SK-N-SH treated with all-trans-retinoic acid at 6 μM for 48 hours (cell line): ENCODE data around the gene IP6K3.
A peak's percentile ranks its signal among the peaks of the same experiment; 100 is the strongest.

Experiments
- ATAC-seq: fragments of 200-7000 bp; cut with Tn5 transposase; 3 replicates; pipeline ENCODE4 v1.9.1; 2020; ENCODE audit warnings: mild to moderate bottlenecking, moderate library complexity
- BACH2 ChIP-seq: fragments of 250-450 bp; sonication (Bioruptor Pico); IDR thresholded peaks from 2 replicates; pipeline ENCODE4 v1.9.0; 2021; ENCODE audit warnings: mild to moderate bottlenecking, borderline replicate concordance
- CREB5 ChIP-seq: fragments of 250-450 bp; sonication (Bioruptor Pico); IDR thresholded peaks from 2 replicates; pipeline ENCODE4 v1.5.1; 2020; ENCODE audit warnings: low read depth, mild to moderate bottlenecking, moderate library complexity
- CSRNP3 ChIP-seq: fragments of 250-450 bp; sonication (Bioruptor Pico); IDR thresholded peaks from 2 replicates; pipeline ENCODE4 v1.5.1; 2021; ENCODE audit warnings: mild to moderate bottlenecking, moderate library complexity
- ISL1 ChIP-seq: fragments of 250-450 bp; sonication (Bioruptor Pico); IDR thresholded peaks from 2 replicates; pipeline ENCODE4 v2.1.2; 2022; ENCODE audit warnings: mild to moderate bottlenecking, moderate library complexity
- OSR1 ChIP-seq: fragments of 250-450 bp; sonication (Bioruptor Pico); IDR thresholded peaks from 2 replicates; pipeline ENCODE4 v1.8.0; 2022; ENCODE audit warnings: moderate library complexity, mild to moderate bottlenecking, inconsistent platforms
- POU6F1 ChIP-seq: fragments of 250-450 bp; sonication (Bioruptor Pico); IDR thresholded peaks from 2 replicates; pipeline ENCODE4 v1.8.0; 2021; ENCODE audit warnings: low read depth, mild to moderate bottlenecking, moderate library complexity, borderline replicate concordance
- PPARA ChIP-seq: fragments of 250-450 bp; sonication (Bioruptor Pico); IDR thresholded peaks from 2 replicates; pipeline ENCODE4 v1.5.0; 2020; ENCODE audit warnings: mild to moderate bottlenecking, borderline replicate concordance
- RARB ChIP-seq: fragments of 250-450 bp; sonication (Bioruptor Pico); IDR thresholded peaks from 2 replicates; pipeline ENCODE4 v1.8.0; 2021; ENCODE audit warnings: mild to moderate bottlenecking, moderate library complexity
- SNAI2 ChIP-seq: fragments of 250-450 bp; sonication (Bioruptor Pico); IDR thresholded peaks from 2 replicates; pipeline ENCODE4 v1.5.0; 2020; ENCODE audit warnings: mild to moderate bottlenecking, moderate library complexity
- TCF4 ChIP-seq: fragments of 250-450 bp; sonication (Bioruptor Pico); IDR thresholded peaks from 2 replicates; pipeline ENCODE4 v1.8.0; 2021; ENCODE audit warnings: mild to moderate bottlenecking, moderate library complexity, borderline replicate concordance
- TOX ChIP-seq: fragments of 250-450 bp; sonication (Bioruptor Pico); IDR thresholded peaks from 2 replicates; pipeline ENCODE4 v1.8.0; 2021; ENCODE audit warnings: mild to moderate bottlenecking, moderate library complexity, borderline replicate concordance
- TSHZ2 ChIP-seq: fragments of 250-450 bp; sonication (Bioruptor Pico); IDR thresholded peaks from 2 replicates; pipeline ENCODE4 v1.5.0; 2020; ENCODE audit warnings: mild to moderate bottlenecking, moderate library complexity
- ZFP3 ChIP-seq: fragments of 250-450 bp; sonication (Bioruptor Pico); IDR thresholded peaks from 2 replicates; pipeline ENCODE4 v1.5.0; 2020; ENCODE audit warnings: mild to moderate bottlenecking, moderate library complexity
- ZFP30 ChIP-seq: fragments of 450-650 bp; formaldehyde crosslinking; IDR thresholded peaks from 2 replicates; pipeline ENCODE4 v1.5.0; 2022; ENCODE audit warnings: mild to moderate bottlenecking, moderate library complexity
- ZNF565 ChIP-seq: fragments of 450-650 bp; formaldehyde crosslinking; conservative IDR thresholded peaks from 2 replicates; pipeline ENCODE4 v1.5.0; 2020; ENCODE audit warnings: low read depth, mild to moderate bottlenecking, moderate library complexity
- ZNF70 ChIP-seq: fragments of 450-650 bp; formaldehyde crosslinking; IDR thresholded peaks from 2 replicates; pipeline ENCODE4 v1.5.0; 2020; ENCODE audit warnings: mild to moderate bottlenecking, moderate library complexity

Gene IP6K3

GRCh38 chr6:33764036-33764435, 17.3 kb upstream of the IP6K3 start:
- ATAC-seq = no peak
- no peak for TF ChIP-seq CREB5 (CRISPR knock-in tag)
- peak; percentile 82; the same call in 1 of the 2 replicates for TF ChIP-seq ZNF70 (CRISPR knock-in tag)

GRCh38 chr6:33763483-33763882, 16.8 kb upstream of the IP6K3 start:
- ATAC-seq = no peak
- TF ChIP-seq ZNF70 (CRISPR knock-in tag) (no peak), BACH2 (CRISPR knock-in tag) (no peak), CREB5 (CRISPR knock-in tag) (no peak), TCF4 (CRISPR knock-in tag) (no peak), ZFP3 (no peak), CSRNP3 (CRISPR knock-in tag) (no peak), POU6F1 (no peak)

- no peak for ATAC-seq
- TF ChIP-seq TSHZ2 (CRISPR knock-in tag) = no peak
- no peak for TF ChIP-seq SNAI2 (CRISPR knock-in tag)
- no peak for TF ChIP-seq OSR1
- TF ChIP-seq ZFP30 (CRISPR knock-in tag) = no peak
- no peak for TF ChIP-seq CSRNP3 (CRISPR knock-in tag)
- no peak for TF ChIP-seq POU6F1
- no peak for TF ChIP-seq TCF4 (CRISPR knock-in tag)
- no peak for TF ChIP-seq ISL1
- no peak for TF ChIP-seq ZFP3
- TF ChIP-seq PPARA = no peak
- TF ChIP-seq ZNF565 (CRISPR knock-in tag) = no peak
- TF ChIP-seq TOX (CRISPR knock-in tag) = no peak
- TF ChIP-seq RARB = no peak
- TF ChIP-seq ZNF70 (CRISPR knock-in tag) = no peak
Measured at GRCh38 chr6:33762713-33763112, 16.0 kb upstream of the IP6K3 start.
